K562 (cell line): ENCODE measurements around the gene DXO. TPM values are rescaled to one million over a fixed set of nuclear protein-coding genes. Genes with fewer than 3 reads are reported as not detected.

Experiments used
- ELF2 ChIP-seq: fragments of 250-450 bp; sonication (Bioruptor Pico); IDR thresholded peaks from 2 replicates; pipeline ENCODE4 v1.5.0; 2021; ENCODE audit warnings: mild to moderate bottlenecking
- RREB1 ChIP-seq: fragments of 250-450 bp; sonication (Bioruptor Pico); IDR thresholded peaks from 2 replicates; pipeline ENCODE4 v1.4.0; 2020
- SMAD4 ChIP-seq: fragments of 250-450 bp; sonication (Bioruptor Pico); conservative IDR thresholded peaks from 2 replicates; pipeline ENCODE4 v1.8.0; 2021; ENCODE audit warnings: inconsistent platforms, mild to moderate bottlenecking, moderate library complexity
- SNIP1 ChIP-seq: fragments of 450-650 bp; IDR thresholded peaks from 2 replicates; pipeline ENCODE4 v1.7.1; 2017; ENCODE audit warnings: low read depth, mild to moderate bottlenecking
- ZBTB40 ChIP-seq, 2 experiments: fragments of 450-650 bp in 1 of 2; sonication (generic) in 1 of 2; formaldehyde crosslinking in 1 of 2; IDR thresholded peaks; 2 replicates each; pipeline versions ENCODE4 v1.7.1 to v1.9.0; 2016 to 2022; ENCODE audit warnings: inconsistent platforms in 1 of 2, mild to moderate bottlenecking in 1 of 2, missing genetic modification reagents in 1 of 2
- ZNF184 ChIP-seq: sonication (generic); formaldehyde crosslinking; IDR thresholded peaks from 2 replicates; pipeline ENCODE4 v1.5.0; 2020; ENCODE audit warnings: missing genetic modification reagents
- ZNF23 ChIP-seq: fragments of 250-450 bp; sonication (Bioruptor Pico); IDR thresholded peaks from 2 replicates; pipeline ENCODE4 v1.4.0; 2020; ENCODE audit warnings: mild to moderate bottlenecking
- ZNF277 ChIP-seq: fragments of 250-450 bp; sonication (Bioruptor Pico); IDR thresholded peaks from 2 replicates; pipeline ENCODE4 v1.8.0; 2022; ENCODE audit warnings: inconsistent platforms, mild to moderate bottlenecking, moderate library complexity, borderline replicate concordance
- ZNF436 ChIP-seq: fragments of 250-450, 450-650 bp; sonication (Bioruptor Pico); formaldehyde crosslinking; IDR thresholded peaks from 2 replicates; pipeline ENCODE4 v1.7.0; 2020; ENCODE audit warnings: mild to moderate bottlenecking
- polyA plus RNA-seq, 8 experiments: library from polyadenylated mRNA; depleted of rRNA in 4 of 8; stranded (reverse) in 5 of 8; unstranded in 3 of 8; fragments of >200 nt; fragmentation: Nextera tagmentation in 2 of 8; fragmentation: Illumina TruSeq in 1 of 8; extraction: Ambion mirVana in 2 of 8; extraction: Trizol in 1 of 8; gene quantifications; 2 replicates each; pipeline versions ENCODE4 v1.2.1 to v1.2.3, GENCODE V29; 2011 to 2014; ENCODE audit warnings: inconsistent platforms in 1 of 8, missing spikeins in 1 of 8
- total RNA-seq, 7 experiments: library from RNA; depleted of rRNA in 6 of 7; stranded (reverse); fragments of >200 nt in 6 of 7; fragmentation: Illumina TruSeq in 2 of 7; extraction: Trizol in 2 of 7; gene quantifications; 2 replicates each; pipeline versions ENCODE4 v1.2.1 to v1.2.3, GENCODE V29; 2011 to 2021; ENCODE audit warnings: low replicate concordance in 1 of 7

The DXO gene
- total and polyA plus RNA-seq, 9 of the 15 experiments (the other 6 are each of a cell fraction or from before 2014, with no cell fraction given): 6.4 to 35.1 (median 19.4) TPM

GRCh38 chr6:31969712-31970603 is 2.0 kb downstream of the DXO start (continued):
- 0 out of 2 replicates have a peak, but pooled peaks have one; percentile 10 for TF ChIP-seq RREB1
- TF ChIP-seq ZBTB40 (IDR thresholded peaks at IDR 0.05): 0 out of 2 replicates have a peak, but pooled peaks have one; percentile 23
- no peak for TF ChIP-seq ZBTB40 (CRISPR knock-in tag; IDR thresholded peaks at IDR 0.05)
- TF ChIP-seq ZNF277 (CRISPR knock-in tag): no peak
- no peak for TF ChIP-seq SMAD4 (CRISPR knock-in tag)
- TF ChIP-seq ZNF184: no peak
- no peak for TF ChIP-seq SNIP1
- TF ChIP-seq ZNF23 (CRISPR knock-in tag): no peak
- no peak for TF ChIP-seq ZNF436 (CRISPR knock-in tag)
- no peak for TF ChIP-seq ELF2 (CRISPR knock-in tag)
